Body of pancreas (tissue), 4 donors: ENCODE results near the gene SCYGR8.

Source experiments
- CTCF ChIP-seq, 7 experiments: fragments of 450-650 bp in 4 of 7; fragments of 200-600 bp in 3 of 7; sonication (generic) in 3 of 7; IDR thresholded peaks; one replicate each; pipeline ENCODE4 v1.5.1; 2016 to 2019; ENCODE audit warnings: antibody characterized with exemption in 7 of 7
- POLR2A ChIP-seq, 3 donors: fragments of 450-650 bp; IDR thresholded peaks; one replicate each; pipeline ENCODE4 v1.6.1; 2016; ENCODE audit warnings: antibody characterized with exemption in 3 of 3, mild to moderate bottlenecking in 2 of 3

GRCh38 chr2:227724394-227725039, 21.2 kb upstream of the SCYGR8 start, which contains the start of gene SCYGR6:
- TF ChIP-seq CTCF (IDR thresholded peaks at IDR 0.05) (no peak), POLR2A (IDR thresholded peaks at IDR 0.05) (no peak)
